NB4 (cell line): ENCODE measurements around the gene DTHD1.

Experiments
- DNase-seq: peaks from one replicate; pipeline ENCODE4 v3.0.0; 2010; ENCODE audit warnings: low read depth
- H3K4me3 ChIP-seq: one replicate; pipeline ENCODE4 v1.5.1; 2011; ENCODE audit warnings: mild to moderate bottlenecking, low read depth, low read length, moderate library complexity
- MYC ChIP-seq: IDR thresholded peaks from 2 replicates; pipeline ENCODE4 v1.6.1; 2011; ENCODE audit warnings: low read depth, low read length
- POLR2A ChIP-seq: IDR thresholded peaks from 2 replicates; pipeline ENCODE4 v1.6.1; 2011; ENCODE audit warnings: mild to moderate bottlenecking; ENCODE audit not compliant: insufficient read length; ENCODE audit errors: extremely low read depth
- TF ChIP-seq, protein P1 (sequence below): IDR thresholded peaks from 2 replicates; pipeline ENCODE4 v1.6.1; 2011; ENCODE audit warnings: low read depth, low read length
- TF ChIP-seq, protein P2 (sequence below): IDR thresholded peaks from one replicate; pipeline ENCODE4 v1.5.1; 2012; ENCODE audit warnings: low read depth, low read length

The DTHD1 gene

GRCh38 chr4:36386691-36387090, 105.3 kb downstream of the DTHD1 start:
- TF ChIP-seq, protein P1, sequence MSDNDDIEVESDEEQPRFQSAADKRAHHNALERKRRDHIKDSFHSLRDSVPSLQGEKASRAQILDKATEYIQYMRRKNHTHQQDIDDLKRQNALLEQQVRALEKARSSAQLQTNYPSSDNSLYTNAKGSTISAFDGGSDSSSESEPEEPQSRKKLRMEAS: no peak
- no peak for TF ChIP-seq MYC
- TF ChIP-seq, protein P2, sequence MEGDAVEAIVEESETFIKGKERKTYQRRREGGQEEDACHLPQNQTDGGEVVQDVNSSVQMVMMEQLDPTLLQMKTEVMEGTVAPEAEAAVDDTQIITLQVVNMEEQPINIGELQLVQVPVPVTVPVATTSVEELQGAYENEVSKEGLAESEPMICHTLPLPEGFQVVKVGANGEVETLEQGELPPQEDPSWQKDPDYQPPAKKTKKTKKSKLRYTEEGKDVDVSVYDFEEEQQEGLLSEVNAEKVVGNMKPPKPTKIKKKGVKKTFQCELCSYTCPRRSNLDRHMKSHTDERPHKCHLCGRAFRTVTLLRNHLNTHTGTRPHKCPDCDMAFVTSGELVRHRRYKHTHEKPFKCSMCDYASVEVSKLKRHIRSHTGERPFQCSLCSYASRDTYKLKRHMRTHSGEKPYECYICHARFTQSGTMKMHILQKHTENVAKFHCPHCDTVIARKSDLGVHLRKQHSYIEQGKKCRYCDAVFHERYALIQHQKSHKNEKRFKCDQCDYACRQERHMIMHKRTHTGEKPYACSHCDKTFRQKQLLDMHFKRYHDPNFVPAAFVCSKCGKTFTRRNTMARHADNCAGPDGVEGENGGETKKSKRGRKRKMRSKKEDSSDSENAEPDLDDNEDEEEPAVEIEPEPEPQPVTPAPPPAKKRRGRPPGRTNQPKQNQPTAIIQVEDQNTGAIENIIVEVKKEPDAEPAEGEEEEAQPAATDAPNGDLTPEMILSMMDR: no peak
- TF ChIP-seq POLR2A: no peak
- DNase-seq: peak; percentile 13
- no peak overlapping the region for H3K4me3 ChIP-seq

GRCh38 chr4:36388710-36389109, 107.3 kb downstream of the DTHD1 start:
- TF ChIP-seq, protein P1: no peak
- no peak for DNase-seq
- H3K4me3 ChIP-seq: no peak overlapping the region

DNA sequence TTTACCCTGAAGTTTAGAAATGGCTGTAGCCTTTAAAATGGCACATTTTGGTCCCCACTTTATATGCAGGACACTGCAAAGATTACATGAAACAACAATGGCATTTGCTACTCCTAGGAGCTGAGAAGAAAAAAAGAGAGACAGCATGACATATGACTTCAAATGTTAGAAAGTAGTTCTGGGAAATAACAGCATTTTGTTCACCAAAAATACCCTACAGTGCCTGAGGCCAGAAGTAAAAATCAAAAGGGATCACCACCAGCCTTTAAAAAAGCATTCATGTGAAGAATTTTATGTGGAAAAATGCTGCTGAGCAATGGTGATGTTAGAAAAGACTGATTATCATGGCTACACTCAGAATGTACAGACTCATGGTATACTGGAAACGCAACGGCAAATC, 110.0 kb downstream of the DTHD1 start:
- DNase-seq: no peak
- no peak for TF ChIP-seq POLR2A
- TF ChIP-seq, protein P2: no peak
- H3K4me3 ChIP-seq: no peak overlapping the region

DNA sequence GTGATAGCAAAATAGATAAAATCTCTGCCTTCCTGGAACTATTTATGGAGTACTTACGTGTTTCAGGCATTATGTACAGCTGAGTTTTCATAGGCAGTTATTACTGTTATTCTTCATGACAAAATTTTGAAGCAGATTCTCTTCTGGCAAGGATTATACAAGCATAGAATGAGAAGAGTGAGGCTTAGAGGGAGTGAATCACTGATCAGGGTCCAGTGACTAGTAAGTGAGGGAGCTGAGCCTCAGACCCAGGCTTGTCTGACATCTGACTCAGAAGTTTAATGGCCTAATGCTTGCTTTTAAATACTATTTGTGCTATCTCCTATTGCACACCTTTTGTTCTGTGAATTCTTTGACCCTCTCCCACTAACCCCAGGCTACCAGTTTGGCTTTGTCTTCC, 110.6 kb downstream of the DTHD1 start:
- TF ChIP-seq, protein P2: no peak
- TF ChIP-seq POLR2A (no peak), MYC (no peak)
- TF ChIP-seq, protein P1: no peak
- H3K4me3 ChIP-seq: no peak overlapping the region
- no peak for DNase-seq

DNA sequence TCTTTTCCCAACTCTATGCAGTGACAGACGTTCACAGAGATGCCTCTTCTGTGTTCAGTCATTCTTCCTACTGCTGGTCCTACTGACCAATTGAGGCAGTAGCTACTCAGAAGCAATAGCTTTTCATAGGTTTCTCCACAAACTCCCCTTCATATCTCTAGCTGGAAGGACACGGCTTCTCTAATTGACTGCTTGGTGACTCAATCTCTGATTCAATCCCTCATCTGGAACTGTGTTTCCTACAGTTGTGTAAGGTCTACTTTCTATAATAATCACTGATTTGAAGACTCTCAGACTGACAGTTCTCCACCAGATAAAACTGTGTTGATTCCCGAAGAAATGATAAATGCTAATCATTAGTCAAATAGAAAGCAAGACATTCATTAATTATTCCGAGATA, 111.5 kb downstream of the DTHD1 start:
- no peak for DNase-seq
- TF ChIP-seq POLR2A (no peak), MYC (no peak)
- TF ChIP-seq, protein P2: no peak
- TF ChIP-seq, protein P1: no peak
- no peak overlapping the region for H3K4me3 ChIP-seq
